Limb (tissue), 2 donors: ENCODE measurements around the gene GPBAR1.
"Not testable (repeated sequence)": the region's sequence is repeated elsewhere in the genome, so short reads cannot be mapped to it uniquely, and the experiment has no call there.

Experiments used
- DNase-seq, 2 donors: peaks; one replicate each; pipeline ENCODE4 v3.0.0-alpha.2; 2016; ENCODE audit errors: extremely low spot score in 2 of 2

Gene GPBAR1

GRCh38 chr2:218267259-218267658 lies 6.4 kb downstream of the GPBAR1 start:
- DNase-seq: no peak

- DNase-seq: peak; percentile 100
Measured at GRCh38 chr2:218269900-218270720, 9.3 kb downstream of the GPBAR1 start, which contains the start of the genes AAMP and PNKD. AAMP (minus strand) TSS chr2:218270137; CDS start chr2:218270086, 51 bp downstream. PNKD (plus strand) TSS chr2:218270519; CDS start chr2:218270536, 17 bp downstream.

- DNase-seq: no peak
Measured at GRCh38 chr2:218270721-218271486, 10.1 kb downstream of the GPBAR1 start.

- DNase-seq: no peak
Measured at GRCh38 chr2:218271487-218271797, 10.6 kb downstream of the GPBAR1 start.

- DNase-seq: no peak
Measured at GRCh38 chr2:218271865-218272530, 11.2 kb downstream of the GPBAR1 start.

GRCh38 chr2:218272531-218273212 lies 11.9 kb downstream of the GPBAR1 start:
- peak; percentile 85 to 88 for DNase-seq

- not testable (repeated sequence) for DNase-seq
Measured at GRCh38 chr2:218273214-218273907, 12.5 kb downstream of the GPBAR1 start.

GRCh38 chr2:218273908-218274249 lies 13.1 kb downstream of the GPBAR1 start:
- no peak for DNase-seq

GRCh38 chr2:218274586-218274985 lies 13.8 kb downstream of the GPBAR1 start:
- DNase-seq: no peak

- no peak for DNase-seq
Measured at GRCh38 chr2:218275371-218276072, 14.7 kb downstream of the GPBAR1 start.

- DNase-seq: no peak
Measured at GRCh38 chr2:218276986-218277755, 16.4 kb downstream of the GPBAR1 start.

GRCh38 chr2:218277921-218278320 lies 17.1 kb downstream of the GPBAR1 start:
- DNase-seq: no peak

GRCh38 chr2:218278531-218279360 lies 17.9 kb downstream of the GPBAR1 start:
- no peak for DNase-seq

- DNase-seq: no peak
Measured at GRCh38 chr2:218280260-218280870, 19.6 kb downstream of the GPBAR1 start.

- DNase-seq: no peak
Measured at GRCh38 chr2:218281449-218281848, 20.6 kb downstream of the GPBAR1 start.

- DNase-seq: no peak
Measured at GRCh38 chr2:218282173-218282991, 21.6 kb downstream of the GPBAR1 start.

GRCh38 chr2:218284106-218284811 lies 23.4 kb downstream of the GPBAR1 start:
- DNase-seq: no peak
